ENCODE data around the gene COMTD1.
A peak's percentile ranks its signal among the peaks of the same experiment; 100 is the strongest.

COMTD1 gene

GRCh38 chr10:75244487-75245353 lies 9.0 kb upstream of the COMTD1 start:
- Histone ChIP-seq H3K27me3 (peaks cover 0 to 4% of the 10 kb centered on the region in 2 donors), H3K36me3 (no peaks in the 10 kb centered on the region), H3K9me3 (no peaks in the 10 kb centered on the region), H3K27ac (no peak overlapping the region), H3K4me1 (no peaks in the 10 kb centered on the region), H3K4me3 (no peak overlapping the region)
- peak in 1 of 2 donors; percentile 55 for DNase-seq
- TF ChIP-seq CTCF (IDR thresholded peaks at IDR 0.05): no peak
- intact Hi-C loops (cut with DNase I; ENCODE audit: low total_unique reads): no loop called here

GRCh38 chr10:75243426-75243825 lies 7.7 kb upstream of the COMTD1 start:
- Histone ChIP-seq H3K4me3 (no peak overlapping the region), H3K27ac (no peak overlapping the region), H3K36me3 (no peaks in the 10 kb centered on the region), H3K4me1 (no peaks in the 10 kb centered on the region), H3K27me3 (peaks cover 0 to 4% of the 10 kb centered on the region in 2 donors), H3K9me3 (no peaks in the 10 kb centered on the region)
- intact Hi-C loops (cut with DNase I; ENCODE audit: low total_unique reads): no loop called here
- DNase-seq: peak in 1 of 2 donors; percentile 39
- no peak for TF ChIP-seq CTCF (IDR thresholded peaks at IDR 0.05)

- Histone ChIP-seq H3K9me3 (no peaks in the 10 kb centered on the region), H3K27me3 (peaks cover 0 to 4% of the 10 kb centered on the region in 2 donors), H3K36me3 (no peaks in the 10 kb centered on the region), H3K27ac (no peak overlapping the region), H3K4me3 (no peak overlapping the region), H3K4me1 (peaks cover 0 to 7% (median 4%) of the 10 kb centered on the region in 4 donors)
- intact Hi-C loops (cut with DNase I; ENCODE audit: low total_unique reads): no loop called here
- no peak for TF ChIP-seq CTCF (IDR thresholded peaks at IDR 0.05)
- DNase-seq: peak in 1 of 2 donors; percentile 55
Measured at GRCh38 chr10:75240329-75241076, 4.7 kb upstream of the COMTD1 start.

- intact Hi-C loops (cut with DNase I; ENCODE audit: low total_unique reads): loop anchor here (5.0 to 10.0 kb wide), 2 partner anchors 127 to 414 kb away; partner anchors contain the start of genes KAT6B and SAMD8
Measured at GRCh38 chr10:75239096-75239790, 3.5 kb upstream of the COMTD1 start.

More at GRCh38 chr10:75239096-75239790, 3.5 kb upstream of the COMTD1 start:
- Histone ChIP-seq H3K27me3 (no peaks in the 10 kb centered on the region), H3K36me3 (no peaks in the 10 kb centered on the region), H3K4me1 (peaks cover 0 to 17% (median 10%) of the 10 kb centered on the region in 4 donors), H3K9me3 (no peaks in the 10 kb centered on the region), H3K4me3 (no peak overlapping the region), H3K27ac (no peak overlapping the region)
- TF ChIP-seq CTCF (IDR thresholded peaks at IDR 0.05): no peak
- DNase-seq: no peak

All from tibial artery (tissue), 4 donors.